Testis (tissue), 3 donors: ENCODE measurements around the gene CREBBP. TPM values are rescaled to one million over a fixed set of nuclear protein-coding genes. Genes with fewer than 3 reads are reported as not detected.

Source experiments
- DNase-seq: peaks from one replicate; pipeline ENCODE4 v3.0.0-alpha.2; 2019
- H3K27ac ChIP-seq, 2 donors: fragments of 200-600 bp; sonication (generic); one replicate each; pipeline ENCODE4 v1.5.1; 2019
- H3K27me3 ChIP-seq: fragments of 200-600 bp; sonication (generic); one replicate; pipeline ENCODE4 v1.5.1; 2019
- H3K36me3 ChIP-seq: fragments of 200-600 bp; sonication (generic); one replicate; pipeline ENCODE4 v1.5.1; 2017; ENCODE audit warnings: low read depth; ENCODE audit errors: missing control alignments
- H3K4me1 ChIP-seq: fragments of 200-600 bp; sonication (generic); one replicate; pipeline ENCODE4 v1.5.1; 2019
- H3K4me3 ChIP-seq, 2 donors: fragments of 200-600 bp; sonication (generic); one replicate each; pipeline ENCODE4 v1.5.1; 2017 to 2019
- H3K9me3 ChIP-seq: fragments of 200-600 bp; sonication (generic); one replicate; pipeline ENCODE4 v1.5.1; 2017
- POLR2A ChIP-seq: fragments of 450-650 bp; IDR thresholded peaks from one replicate; pipeline ENCODE4 v1.6.1; 2017; ENCODE audit warnings: antibody characterized with exemption, mild to moderate bottlenecking, moderate library complexity
- WGBS, 2 donors: methylation state at CpG; one replicate each; pipeline ENCODE4 v1.1.5; 2018; 5-methylcytosine and 5-hydroxymethylcytosine counted together
- intact Hi-C: fragments of 100-400 bp; cut with DNase I; formaldehyde crosslinking; loops from one replicate; pipeline ENCODE4 v1.15.1; 2023; ENCODE audit warnings: low total_unique reads
- polyA plus RNA-seq: library from polyadenylated mRNA; stranded (reverse); fragments of 350-450 nt; fragmentation: Illumina TruSeq; extraction: RNeasy Lipid Tissue Mini Kit (QIAGEN cat#74804); gene quantifications from one replicate; pipeline ENCODE4 v1.2.3, GENCODE V29; 2014; ENCODE audit warnings: low read depth, low replicate concordance; ENCODE audit not compliant: insufficient read depth
- total RNA-seq, 2 donors: library from RNA; depleted of rRNA; stranded (reverse); fragments of >200 nt; gene quantifications; one replicate each; pipeline ENCODE4 v1.2.3, GENCODE V29; 2016
- TF ChIP-seq, protein P1 (sequence below), 3 experiments: fragments of 450-650 bp in 2 of 3; fragments of 200-600 bp in 1 of 3; sonication (generic) in 1 of 3; IDR thresholded peaks; one replicate each; pipeline ENCODE4 v1.5.1; 2016 to 2019; ENCODE audit warnings: antibody characterized with exemption in 3 of 3, mild to moderate bottlenecking in 2 of 3, moderate library complexity in 1 of 3

The CREBBP gene
- total and polyA plus RNA-seq, 3 donors from 2014 or later: 86.0 to 185 (median 141) TPM

GRCh38 chr16:3776316-3776715, 104.2 kb downstream of the CREBBP start:
- TF ChIP-seq POLR2A: no peak
- TF ChIP-seq, protein P1, sequence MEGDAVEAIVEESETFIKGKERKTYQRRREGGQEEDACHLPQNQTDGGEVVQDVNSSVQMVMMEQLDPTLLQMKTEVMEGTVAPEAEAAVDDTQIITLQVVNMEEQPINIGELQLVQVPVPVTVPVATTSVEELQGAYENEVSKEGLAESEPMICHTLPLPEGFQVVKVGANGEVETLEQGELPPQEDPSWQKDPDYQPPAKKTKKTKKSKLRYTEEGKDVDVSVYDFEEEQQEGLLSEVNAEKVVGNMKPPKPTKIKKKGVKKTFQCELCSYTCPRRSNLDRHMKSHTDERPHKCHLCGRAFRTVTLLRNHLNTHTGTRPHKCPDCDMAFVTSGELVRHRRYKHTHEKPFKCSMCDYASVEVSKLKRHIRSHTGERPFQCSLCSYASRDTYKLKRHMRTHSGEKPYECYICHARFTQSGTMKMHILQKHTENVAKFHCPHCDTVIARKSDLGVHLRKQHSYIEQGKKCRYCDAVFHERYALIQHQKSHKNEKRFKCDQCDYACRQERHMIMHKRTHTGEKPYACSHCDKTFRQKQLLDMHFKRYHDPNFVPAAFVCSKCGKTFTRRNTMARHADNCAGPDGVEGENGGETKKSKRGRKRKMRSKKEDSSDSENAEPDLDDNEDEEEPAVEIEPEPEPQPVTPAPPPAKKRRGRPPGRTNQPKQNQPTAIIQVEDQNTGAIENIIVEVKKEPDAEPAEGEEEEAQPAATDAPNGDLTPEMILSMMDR (IDR thresholded peaks at IDR 0.05): no peak
- no peak overlapping the region for H3K4me3 ChIP-seq
- no peaks in the 10 kb centered on the region for H3K36me3 ChIP-seq
- 60 to 62% methylated on average over 4 of the region's 4 CpGs for WGBS, 2 donors
- no peak overlapping the region for H3K27ac ChIP-seq
- H3K4me1 ChIP-seq: peaks cover 16% of the 10 kb centered on the region
- intact Hi-C loops: no loop called here
- no peak for DNase-seq
- H3K9me3 ChIP-seq: no peaks in the 10 kb centered on the region
- H3K27me3 ChIP-seq: no peaks in the 10 kb centered on the region

GRCh38 chr16:3774819-3775218, 105.7 kb downstream of the CREBBP start:
- H3K27me3 ChIP-seq: no peaks in the 10 kb centered on the region
- H3K27ac ChIP-seq: peak overlapping the region in 1 of 2 donors; percentile 33
- no peak for TF ChIP-seq POLR2A
- no peaks in the 10 kb centered on the region for H3K9me3 ChIP-seq
- intact Hi-C loops: no loop called here
- no peak overlapping the region for H3K4me3 ChIP-seq
- no peak for DNase-seq
- 70 to 74% methylated on average over 4 to 6 of the region's 6 CpGs for WGBS, 2 donors
- H3K4me1 ChIP-seq: peaks cover 16% of the 10 kb centered on the region
- no peaks in the 10 kb centered on the region for H3K36me3 ChIP-seq

DNA sequence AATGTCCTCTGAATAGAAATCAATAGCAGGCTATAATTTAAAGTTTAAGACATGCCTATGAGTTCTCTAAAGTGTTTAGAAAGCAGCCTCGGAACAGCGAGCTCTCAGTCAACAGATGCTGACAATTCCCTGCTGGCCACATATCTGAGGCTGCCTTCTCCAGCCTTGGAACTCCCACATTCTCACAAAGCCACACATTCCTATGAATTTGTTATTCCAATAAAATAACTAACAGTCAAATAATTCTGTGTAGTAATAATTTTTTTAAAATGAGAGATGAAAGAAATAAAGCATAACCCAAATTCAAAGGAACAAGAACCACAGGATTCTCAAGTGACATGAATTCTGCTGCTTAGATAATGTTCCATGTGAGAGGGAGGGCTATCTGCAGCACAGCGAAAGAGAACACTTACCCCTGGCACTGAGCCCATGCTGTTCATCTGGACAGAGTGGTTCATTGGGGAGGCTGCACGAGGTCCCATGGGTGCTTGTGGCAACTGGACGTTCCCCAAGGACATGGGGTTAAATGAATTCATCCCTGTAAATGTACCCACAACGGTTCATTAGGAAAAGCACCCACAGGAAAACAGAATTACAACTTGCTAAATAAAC, 106.3 kb downstream of the CREBBP start:
- intact Hi-C loops: no loop called here
- Histone ChIP-seq H3K27ac (peak overlapping the region in 1 of 2 donors; percentile 47), H3K4me3 (no peak overlapping the region), H3K36me3 (no peaks in the 10 kb centered on the region), H3K27me3 (no peaks in the 10 kb centered on the region), H3K9me3 (no peaks in the 10 kb centered on the region), H3K4me1 (peaks cover 16% of the 10 kb centered on the region)
- TF ChIP-seq POLR2A: no peak
- TF ChIP-seq, protein P1 (IDR thresholded peaks at IDR 0.05): no peak
- 35 to 37% methylated on average over 6 of the region's 6 CpGs for WGBS, 2 donors
- DNase-seq: peak; percentile 72

GRCh38 chr16:3773663-3774062, 106.8 kb downstream of the CREBBP start:
- Histone ChIP-seq H3K9me3 (no peaks in the 10 kb centered on the region), H3K27me3 (no peaks in the 10 kb centered on the region), H3K27ac (peak overlapping the region in 1 of 2 donors; percentile 47), H3K4me1 (peaks cover 16% of the 10 kb centered on the region), H3K4me3 (no peak overlapping the region), H3K36me3 (no peaks in the 10 kb centered on the region)
- 81 to 83% methylated on average over 12 to 14 of the region's 14 CpGs for WGBS, 2 donors
- intact Hi-C loops: no loop called here
- TF ChIP-seq, protein P1 (IDR thresholded peaks at IDR 0.05): no peak
- TF ChIP-seq POLR2A: no peak
- DNase-seq: peak; percentile 20

DNA sequence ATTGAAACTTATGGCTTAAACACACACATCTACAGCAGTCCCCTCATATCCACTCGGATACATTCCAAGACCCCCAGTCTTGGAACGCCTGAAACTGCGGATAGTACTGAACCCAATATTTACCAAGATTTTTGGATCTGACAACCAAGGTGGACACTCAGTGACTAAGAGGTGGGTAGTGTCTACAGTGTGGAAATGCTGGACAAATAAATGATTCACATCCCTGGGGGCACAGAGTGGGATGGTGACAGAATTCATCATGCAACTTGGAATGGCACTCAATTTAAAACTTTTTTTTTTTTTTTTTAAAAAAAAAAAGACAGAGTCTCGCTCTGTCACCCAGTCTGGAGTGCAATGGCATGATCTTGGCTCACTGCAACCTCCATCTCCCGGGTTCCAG, 109.0 kb downstream of the CREBBP start:
- Histone ChIP-seq H3K27me3 (no peaks in the 10 kb centered on the region), H3K4me3 (no peak overlapping the region), H3K27ac (no peak overlapping the region), H3K4me1 (peaks cover 16% of the 10 kb centered on the region), H3K9me3 (no peaks in the 10 kb centered on the region), H3K36me3 (no peaks in the 10 kb centered on the region)
- DNase-seq: no peak
- WGBS, 2 donors: 91 to 92% methylated on average over 5 of the region's 5 CpGs
- TF ChIP-seq, protein P1 (IDR thresholded peaks at IDR 0.05): no peak
- no peak for TF ChIP-seq POLR2A
- intact Hi-C loops: no loop called here
